HepG2 (cell line): ENCODE results near the gene KCNG4.

ENCODE experiments used
- CEBPB ChIP-seq: IDR thresholded peaks from 2 replicates; pipeline ENCODE4 v1.6.1; 2011; ENCODE audit warnings: low read depth, low read length, improper control_type of control experiment, borderline replicate concordance
- CREB3 ChIP-seq: sonication (generic); formaldehyde crosslinking; IDR thresholded peaks from 2 replicates; pipeline ENCODE4 v1.5.0; 2020; ENCODE audit warnings: missing genetic modification reagents
- CTCF ChIP-seq: sonication (generic); formaldehyde crosslinking; IDR thresholded peaks from 2 replicates; pipeline ENCODE4 v1.5.0; 2020; ENCODE audit warnings: mild to moderate bottlenecking, missing genetic modification reagents, moderate library complexity
- EZH2 ChIP-seq: conservative IDR thresholded peaks from 2 replicates; pipeline ENCODE4 v1.6.1; 2012; ENCODE audit warnings: mild to moderate bottlenecking, low read depth, low read length, moderate library complexity
- FOXM1 ChIP-seq: sonication (generic); formaldehyde crosslinking; IDR thresholded peaks from 2 replicates; pipeline ENCODE4 v1.5.0; 2020; ENCODE audit warnings: missing genetic modification reagents
- IRF2 ChIP-seq: IDR thresholded peaks from 2 replicates; pipeline ENCODE4 v1.6.1; 2018; ENCODE audit warnings: missing genetic modification reagents, missing compliant biosample characterization
- NFE2L2 ChIP-seq: fragments of 150-350 bp; IDR thresholded peaks from 2 replicates; pipeline ENCODE4 v1.6.1; 2014; ENCODE audit warnings: low read length
- PCBP1 ChIP-seq: fragments of 200-400 bp; formaldehyde crosslinking; IDR thresholded peaks from 2 replicates; pipeline ENCODE4 v1.6.1; 2017; ENCODE audit warnings: mild to moderate bottlenecking, low read depth, low read length, borderline replicate concordance
- POLR2A ChIP-seq, 2 experiments: IDR thresholded peaks; 2 replicates each; pipeline ENCODE4 v1.6.1; 2011; ENCODE audit warnings: low read depth in 2 of 2, low read length in 2 of 2, mild to moderate bottlenecking in 1 of 2, moderate library complexity in 1 of 2; ENCODE audit not compliant: insufficient read depth in 1 of 2
- SRF ChIP-seq: IDR thresholded peaks from 2 replicates; pipeline ENCODE4 v1.6.1; 2011; ENCODE audit warnings: mild to moderate bottlenecking, low read depth, low read length, moderate library complexity
- ZNF503 ChIP-seq: sonication (generic); formaldehyde crosslinking; IDR thresholded peaks from 2 replicates; pipeline ENCODE4 v1.4.0; 2020; ENCODE audit warnings: missing genetic modification reagents
- ZNF512 ChIP-seq: sonication (generic); formaldehyde crosslinking; IDR thresholded peaks from 2 replicates; pipeline ENCODE4 v1.4.0; 2020; ENCODE audit warnings: mild to moderate bottlenecking, missing genetic modification reagents

- TF ChIP-seq CREB3 (CRISPR knock-in tag) (no peak), POLR2A (IDR thresholded peaks at IDR 0.05; ENCODE audit: insufficient read depth in 1 of 2, low read depth in 2 of 2, low read length in 2 of 2) (no peak), SRF (no peak), IRF2 (CRISPR knock-in tag) (no peak), FOXM1 (CRISPR knock-in tag) (no peak), ZNF503 (CRISPR knock-in tag) (no peak), ZNF512 (CRISPR knock-in tag) (no peak), NFE2L2 (no peak), CEBPB (no peak), CTCF (CRISPR knock-in tag) (no peak), EZH2 (no peak), PCBP1 (no peak)
Measured at GRCh38 chr16:84244728-84245127, 4.9 kb upstream of the KCNG4 start.
